AG04449 (cell line): ENCODE measurements around the gene ADGRG1.
"Not testable (repeated sequence)": the region's sequence is repeated elsewhere in the genome, so short reads cannot be mapped to it uniquely, and the experiment has no call there.

Source experiments
- CTCF ChIA-PET: fragments of 350-600 bp; formaldehyde crosslinking; extraction: SDS; loops from one replicate; lab custom pipeline; 2021; ENCODE audit warnings: antibody characterized with exemption; lab: Yijun Ruan, JAX
- POLR2A ChIA-PET: fragments of 400-600, 350-600 bp; formaldehyde crosslinking; extraction: SDS; loops from one replicate; lab custom pipeline; 2020; ENCODE audit warnings: antibody characterized with exemption, inconsistent platforms; lab: Yijun Ruan, JAX
- DNase-seq: peaks from one replicate; pipeline ENCODE4 v3.0.0-alpha.2; 2010; ENCODE audit warnings: low read depth, low spot score
- H3K4me3 ChIP-seq: 2 replicates; pipeline ENCODE4 v1.5.1; 2011; ENCODE audit warnings: low read depth, mild to moderate bottlenecking, control low read depth, low read length
- CTCF ChIP-seq: IDR thresholded peaks from one replicate; pipeline ENCODE4 v1.5.1; 2011; ENCODE audit warnings: mild to moderate bottlenecking, moderate library complexity, low read length, control low read depth, inconsistent platforms; ENCODE audit not compliant: insufficient read depth; ENCODE audit errors: missing control alignments

The ADGRG1 gene

GRCh38 chr16:57711346-57711745 lies 82.9 kb downstream of the ADGRG1 start:
- POLR2A ChIA-PET = no interaction called here

GRCh38 chr16:57711993-57712392 lies 83.6 kb downstream of the ADGRG1 start:
- POLR2A ChIA-PET = no interaction called here

More at GRCh38 chr16:57711346-57711745, 82.9 kb downstream of the ADGRG1 start:
- DNase-seq = no peak
- CTCF ChIA-PET = interaction anchor here (0.8 to 1.7 kb wide), 2 partner anchors 9 to 135 kb away, joined by 3 to 5 read pairs; no protein-coding TSS in a partner anchor
- no peak overlapping the region for H3K4me3 ChIP-seq
- TF ChIP-seq CTCF = no peak

GRCh38 chr16:57712569-57712968 lies 84.1 kb downstream of the ADGRG1 start:
- DNase-seq, H3K4me3 ChIP-seq, POLR2A ChIA-PET: not testable (repeated sequence)
- CTCF ChIA-PET = interaction anchor here (1.3 to 1.7 kb wide), 2 partner anchors 22 to 136 kb away, joined by 3 to 5 read pairs; no protein-coding TSS in a partner anchor

More at GRCh38 chr16:57711993-57712392, 83.6 kb downstream of the ADGRG1 start:
- H3K4me3 ChIP-seq = no peak overlapping the region
- DNase-seq = no peak
- TF ChIP-seq CTCF = no peak
- CTCF ChIA-PET = interaction anchor here (0.8 to 1.7 kb wide), 2 partner anchors 8 to 136 kb away, joined by 3 to 5 read pairs; no protein-coding TSS in a partner anchor

GRCh38 chr16:57713596-57713995 lies 85.2 kb downstream of the ADGRG1 start:
- TF ChIP-seq CTCF = no peak
- CTCF ChIA-PET = interaction anchor here (1.0 to 1.3 kb wide), 2 partner anchors 23 to 122 kb away, joined by 3 to 5 read pairs; no protein-coding TSS in a partner anchor
- H3K4me3 ChIP-seq = no peak overlapping the region
- DNase-seq = no peak
- POLR2A ChIA-PET = no interaction called here

GRCh38 chr16:57714047-57714446 lies 85.6 kb downstream of the ADGRG1 start:
- ChIA-PET POLR2A (no interaction called here), CTCF (interaction anchor here (1.0 to 1.3 kb wide), 2 partner anchors 65 to 124 kb away, joined by 3 read pairs; no protein-coding TSS in a partner anchor)
- TF ChIP-seq CTCF = no peak
- DNase-seq = no peak
- H3K4me3 ChIP-seq = no peak overlapping the region
